ENCODE measurements around the gene ABCA13.
A peak's percentile ranks its signal among the peaks of the same experiment; 100 is the strongest.

Gene ABCA13

DNA sequence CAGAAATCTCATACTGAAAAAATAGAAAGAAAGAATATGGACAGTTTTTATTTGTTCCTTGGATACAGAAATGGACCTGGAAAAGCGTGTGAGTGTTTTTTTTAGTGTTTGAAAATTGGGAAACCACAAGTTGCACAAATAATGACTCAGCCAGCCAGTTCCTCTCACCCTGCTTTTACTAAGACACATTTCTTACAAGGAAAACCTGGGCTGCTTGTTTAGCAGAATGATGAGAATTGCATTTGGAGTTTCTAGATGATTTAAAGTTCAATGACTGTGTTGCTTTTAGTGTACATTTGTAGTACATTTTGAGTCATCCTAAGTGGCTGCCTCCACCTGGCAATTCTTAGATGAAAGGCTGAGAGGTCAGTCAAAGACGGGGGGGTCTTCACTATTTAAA lies 218.7 kb downstream of the ABCA13 start:
- no peak for DNase-seq

DNA sequence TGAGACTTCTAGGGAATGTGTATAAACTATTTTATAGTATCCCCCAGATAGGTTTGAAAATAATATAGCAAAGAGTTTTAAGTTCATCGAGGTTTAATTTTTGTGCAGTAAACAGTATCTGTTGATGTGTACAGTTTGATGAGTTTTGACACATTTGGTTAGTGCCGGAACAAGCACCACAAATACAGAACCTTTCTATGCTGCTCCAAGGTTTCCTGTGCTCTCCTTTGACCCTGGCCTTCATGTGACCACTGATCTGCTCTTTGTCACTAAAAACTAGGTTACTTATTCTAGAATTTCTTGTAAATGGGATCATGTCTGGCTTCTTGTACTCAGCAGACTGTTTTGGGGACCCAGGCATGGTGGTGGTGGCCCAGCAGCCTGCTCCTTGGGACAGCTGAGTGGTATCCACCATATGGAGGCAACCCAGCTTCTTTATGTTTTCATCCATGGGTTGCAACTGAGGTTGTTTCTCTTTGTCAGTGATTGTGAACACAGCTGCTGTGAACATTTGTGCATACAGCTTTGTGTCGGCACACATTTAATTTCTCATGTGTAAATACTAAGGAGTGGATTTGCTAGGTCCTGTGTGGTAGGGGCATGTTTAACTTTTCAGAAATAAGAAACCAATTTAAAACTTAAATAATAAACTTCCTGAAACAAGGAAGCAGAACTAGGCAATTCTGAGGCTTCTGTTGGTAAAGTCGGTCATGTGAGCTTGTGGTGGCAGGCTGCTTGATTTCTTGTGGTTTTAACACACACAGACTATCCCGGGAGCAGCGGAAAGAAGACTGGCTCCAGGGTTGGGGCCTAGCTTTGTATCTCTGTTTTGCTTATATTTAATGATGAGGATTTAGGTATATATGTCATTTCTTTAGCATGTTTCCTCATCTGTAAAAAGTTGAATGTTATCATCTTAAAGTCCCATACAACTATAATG lies 219.4 kb downstream of the ABCA13 start:
- DNase-seq = no peak

DNA sequence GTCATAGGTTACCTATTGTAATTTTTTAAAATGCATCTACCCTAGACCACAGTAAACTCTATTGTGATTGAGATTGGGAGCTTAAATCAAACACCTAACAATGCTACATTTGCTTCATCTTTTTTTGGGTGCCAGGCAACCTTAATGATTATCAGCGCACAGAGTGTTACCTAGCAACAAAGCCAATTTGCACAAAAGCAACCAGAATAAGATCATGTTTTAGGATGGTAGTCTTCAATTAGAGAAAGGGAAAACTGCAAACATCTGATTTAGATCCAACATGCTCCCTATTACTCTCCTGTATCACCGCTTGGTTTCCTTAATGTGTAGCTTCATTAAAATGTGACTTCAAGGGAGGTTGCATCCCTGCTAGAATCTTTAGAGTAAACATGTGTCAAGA lies 226.9 kb downstream of the ABCA13 start:
- DNase-seq = no peak

DNA sequence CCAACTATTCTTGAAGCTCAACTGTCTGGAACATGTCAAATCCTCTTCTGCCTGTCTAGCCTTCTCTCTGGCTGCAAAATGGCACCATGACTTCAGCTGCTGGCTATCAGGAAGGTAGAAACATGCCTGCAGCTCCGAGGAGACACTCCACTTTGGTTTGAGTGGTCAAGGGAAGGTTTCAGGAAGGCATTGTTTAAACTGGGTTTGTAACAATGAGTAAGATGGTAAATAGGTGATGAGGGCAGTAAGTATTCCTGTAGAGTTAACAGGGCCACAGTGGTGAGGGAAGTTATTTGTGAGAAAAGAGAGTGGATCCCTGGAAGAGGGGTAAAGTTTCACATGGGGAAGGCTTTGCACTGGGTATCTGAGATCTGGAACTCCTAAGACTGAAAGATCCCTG lies 231.5 kb downstream of the ABCA13 start:
- no peak for DNase-seq

DNA sequence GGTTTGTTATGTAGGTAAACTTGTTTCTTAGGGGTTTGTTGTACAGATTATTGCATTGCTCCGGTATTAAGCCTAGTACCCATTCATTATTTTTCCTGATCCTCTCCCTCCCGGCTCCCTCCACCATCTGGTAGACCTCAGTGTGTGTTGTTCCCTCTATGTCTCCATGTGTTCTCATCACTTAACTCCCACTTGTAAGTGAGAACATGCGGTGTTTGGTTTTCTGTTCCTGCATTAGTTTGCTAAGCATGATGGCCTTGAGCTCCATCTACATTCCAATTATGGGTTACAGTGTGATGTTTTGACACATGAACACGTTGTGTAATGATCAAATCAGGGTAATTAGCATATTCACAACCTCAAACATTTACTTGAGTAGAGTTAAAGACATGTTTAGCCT lies 237.5 kb downstream of the ABCA13 start:
- DNase-seq = no peak

DNA sequence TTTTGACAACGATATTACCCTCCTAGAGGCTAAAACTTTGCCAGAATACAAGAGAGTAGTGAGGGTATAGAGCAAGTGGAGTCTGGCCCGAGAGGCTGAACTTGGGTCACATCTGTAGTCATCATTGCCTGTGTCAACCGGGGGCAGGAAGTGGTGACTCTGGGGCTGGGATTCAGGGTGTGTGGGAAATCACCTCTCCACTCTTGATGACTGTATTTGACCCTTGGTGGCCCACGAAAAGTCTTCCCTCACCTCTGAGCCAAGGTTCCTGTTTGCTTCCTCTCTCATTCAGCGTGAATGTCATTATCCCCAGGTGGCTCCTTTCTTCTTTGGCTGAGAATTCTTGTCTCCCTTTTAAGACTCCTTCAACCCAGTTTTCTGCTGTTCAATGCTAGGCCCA lies 240.4 kb downstream of the ABCA13 start:
- DNase-seq = peak; percentile 47

DNA sequence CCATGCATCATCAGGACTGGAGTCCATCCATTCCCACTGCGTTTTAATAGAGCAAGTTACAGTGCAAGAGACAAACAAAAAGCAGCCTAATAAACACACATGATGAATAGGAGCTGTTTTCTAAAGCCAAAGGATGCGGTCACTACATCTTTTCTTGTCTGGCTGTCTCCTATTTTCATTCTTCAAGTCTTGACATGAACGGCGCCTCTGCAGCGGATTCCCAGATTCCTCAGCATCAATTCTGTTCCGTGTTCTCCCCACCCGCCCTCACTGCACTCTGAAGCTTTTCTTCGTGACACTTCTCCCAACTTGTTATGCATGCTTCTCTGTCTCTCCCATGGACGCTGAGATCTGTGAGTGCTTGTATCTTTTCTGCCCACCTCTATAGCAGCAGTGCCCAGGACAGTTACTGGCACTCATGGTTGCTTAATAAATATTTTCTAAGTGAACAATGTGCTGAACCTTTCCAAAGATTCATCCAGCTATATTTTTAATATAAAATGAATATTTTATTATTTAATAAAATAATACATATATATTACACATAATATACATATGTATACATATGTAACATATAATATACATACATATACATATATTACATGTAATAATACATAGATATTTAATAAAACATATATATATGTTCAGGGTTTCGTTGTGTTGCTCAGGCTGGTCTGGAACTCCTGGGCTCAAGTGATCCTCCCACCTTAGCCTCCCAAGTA lies 242.9 kb downstream of the ABCA13 start:
- no peak for DNase-seq

DNA sequence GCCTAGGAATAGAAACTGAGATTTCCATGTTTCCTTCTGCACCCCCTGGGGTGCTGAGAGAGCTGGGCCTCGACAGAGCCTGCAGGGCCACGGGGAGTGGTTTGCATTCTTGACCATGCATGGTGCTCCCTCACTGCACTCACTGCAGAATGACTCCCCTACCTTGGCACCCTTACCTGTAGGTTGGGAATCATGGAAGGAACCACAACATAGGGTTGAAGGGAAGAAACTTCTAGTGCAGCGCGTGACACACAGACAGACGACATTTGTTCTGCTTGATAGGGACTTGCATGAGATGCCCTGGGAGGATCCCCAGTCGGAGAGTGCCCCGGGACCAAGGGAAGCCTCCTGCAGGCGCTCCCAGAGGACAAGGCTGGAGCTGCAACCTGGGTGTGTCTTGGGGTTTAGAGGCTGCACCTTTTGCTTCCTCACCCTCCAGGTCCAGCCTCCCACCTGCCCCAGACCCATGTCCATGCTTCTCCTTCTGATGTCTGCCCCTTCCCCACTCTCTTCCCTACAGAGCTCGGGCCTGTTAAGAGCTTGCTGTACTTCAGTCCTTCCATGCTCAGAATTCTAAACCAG lies 245.2 kb downstream of the ABCA13 start:
- no peak for DNase-seq

DNA sequence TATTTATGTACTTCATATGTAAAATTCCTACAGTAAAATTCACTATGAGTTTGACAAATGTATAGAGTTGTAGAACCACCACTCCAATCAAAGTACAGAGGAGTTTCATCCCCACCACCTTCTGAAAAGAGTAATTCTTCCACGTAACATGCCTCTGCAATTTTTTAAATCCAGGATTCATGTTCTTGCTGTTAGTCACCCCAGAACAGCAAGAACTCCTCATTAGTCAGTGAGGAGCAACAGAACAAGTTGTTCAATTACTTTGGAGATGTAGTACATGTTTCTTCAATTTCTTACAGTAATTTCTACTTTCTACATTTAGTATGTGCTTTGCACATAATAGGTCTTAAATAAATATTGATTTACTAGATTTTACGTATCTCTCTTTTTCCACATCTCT lies 248.1 kb downstream of the ABCA13 start:
- DNase-seq = no peak

DNA sequence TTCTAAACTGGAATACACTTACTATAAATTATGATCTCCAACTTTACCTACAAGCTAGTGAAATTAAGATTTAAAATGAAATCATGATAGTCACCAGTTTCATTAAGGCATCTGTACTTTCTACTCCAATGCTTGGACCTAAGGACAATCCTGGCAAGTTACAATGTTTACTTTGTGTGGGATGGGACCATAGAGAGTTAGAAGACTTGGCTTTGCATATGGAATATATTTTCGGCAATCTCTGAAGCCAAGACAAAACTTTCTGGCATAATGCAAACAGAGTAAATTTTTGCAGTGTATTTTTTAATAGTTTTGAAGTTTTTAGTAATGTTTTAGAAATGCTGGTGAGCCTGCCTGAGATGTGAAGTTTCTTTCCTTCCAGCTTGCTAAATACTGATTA lies 248.9 kb downstream of the ABCA13 start:
- DNase-seq = no peak

DNA sequence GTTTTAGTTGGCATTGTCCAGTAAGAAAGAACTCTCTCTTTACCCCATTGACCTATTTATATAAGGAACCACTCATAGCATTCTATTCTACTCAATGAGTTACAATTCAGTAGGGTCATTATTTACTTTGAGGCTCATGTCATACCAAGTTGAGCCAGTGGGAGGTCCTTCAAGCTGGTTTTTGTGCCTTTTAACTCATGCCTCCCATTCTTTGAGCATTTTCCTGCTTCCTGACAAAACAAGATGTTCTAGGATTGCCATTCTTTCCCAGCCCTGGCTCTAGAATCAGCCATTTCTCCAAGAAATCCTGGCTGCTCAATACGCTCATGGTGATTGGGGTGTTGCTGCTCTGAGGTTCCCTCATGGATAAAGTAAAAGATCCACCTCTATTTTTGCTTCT lies 250.1 kb downstream of the ABCA13 start:
- no peak for DNase-seq

DNA sequence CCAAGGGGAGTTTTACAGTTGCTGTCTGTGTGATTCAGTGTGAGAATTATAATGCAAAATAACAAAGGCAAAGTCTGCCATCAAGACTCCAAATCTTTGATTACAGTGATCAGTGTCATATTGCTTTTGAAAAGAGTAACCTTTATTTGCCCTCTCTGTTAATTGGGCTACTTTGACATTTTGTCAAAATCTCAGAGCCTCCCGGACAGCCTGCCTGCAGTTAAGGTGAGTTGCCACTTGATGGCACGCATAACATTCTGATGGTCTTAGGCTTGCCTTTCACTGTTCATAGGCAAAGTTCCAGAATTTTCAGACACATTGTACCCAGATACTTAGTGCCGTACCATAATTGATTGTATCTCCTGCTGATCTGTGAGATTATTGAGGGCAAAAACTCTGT lies 253.5 kb downstream of the ABCA13 start:
- DNase-seq = peak; percentile 19

DNA sequence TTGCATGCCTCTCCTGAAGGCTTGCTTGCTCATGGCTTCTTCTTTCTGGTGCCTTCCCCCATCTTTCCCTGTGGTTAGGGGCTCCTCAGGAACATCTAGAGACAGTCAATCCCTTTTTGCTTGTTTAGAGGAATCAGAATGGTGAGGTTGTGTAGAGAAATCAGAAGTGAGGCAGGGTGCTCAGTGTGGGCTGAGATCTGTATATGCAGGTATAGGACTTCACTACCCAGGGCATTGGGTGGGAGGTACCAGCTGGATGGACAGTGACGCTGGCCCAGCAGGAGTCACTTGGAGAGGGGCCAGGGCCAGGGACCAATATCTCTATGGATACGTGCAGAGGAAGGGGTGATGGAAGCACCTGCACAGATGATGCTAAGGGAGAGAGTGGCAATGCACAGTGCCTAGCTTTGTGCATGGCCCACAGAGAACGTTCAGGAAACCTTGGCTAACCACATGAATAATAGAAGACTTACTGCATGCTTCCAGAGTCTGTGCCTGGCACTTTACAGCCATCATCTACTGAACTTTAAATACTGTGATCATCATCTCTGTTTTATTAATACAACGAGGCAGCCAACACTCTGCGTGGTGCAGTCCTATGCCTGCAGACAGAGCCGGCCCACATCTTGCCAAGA lies 255.2 kb downstream of the ABCA13 start:
- no peak for DNase-seq

DNA sequence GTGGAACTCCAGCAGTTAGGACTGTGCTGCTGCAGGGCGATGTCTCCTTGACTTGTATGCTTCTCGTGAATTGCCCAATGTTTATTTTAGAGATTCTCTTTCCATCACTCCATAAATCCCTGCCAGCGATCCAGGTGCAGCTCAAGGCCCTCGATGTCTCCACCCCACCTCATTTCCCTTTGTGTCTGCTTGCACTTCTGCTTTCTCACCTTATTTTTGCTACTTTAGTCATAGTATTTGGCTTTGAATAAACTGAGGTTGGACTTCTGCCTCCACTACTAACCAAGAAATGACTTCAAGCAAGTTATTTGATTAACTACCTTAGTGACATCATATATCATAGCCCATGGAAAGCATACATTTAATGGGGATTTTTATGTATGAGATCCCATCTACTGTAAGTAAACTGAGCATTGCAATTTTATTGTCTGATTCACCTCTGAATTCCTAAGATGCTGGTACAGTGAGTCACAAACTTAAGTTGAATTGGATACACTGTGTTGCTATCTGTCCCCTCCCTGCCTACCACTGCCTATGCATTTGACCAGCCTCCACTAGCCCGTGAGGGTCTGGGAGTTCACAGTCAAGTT lies 255.8 kb downstream of the ABCA13 start:
- DNase-seq = no peak

DNA sequence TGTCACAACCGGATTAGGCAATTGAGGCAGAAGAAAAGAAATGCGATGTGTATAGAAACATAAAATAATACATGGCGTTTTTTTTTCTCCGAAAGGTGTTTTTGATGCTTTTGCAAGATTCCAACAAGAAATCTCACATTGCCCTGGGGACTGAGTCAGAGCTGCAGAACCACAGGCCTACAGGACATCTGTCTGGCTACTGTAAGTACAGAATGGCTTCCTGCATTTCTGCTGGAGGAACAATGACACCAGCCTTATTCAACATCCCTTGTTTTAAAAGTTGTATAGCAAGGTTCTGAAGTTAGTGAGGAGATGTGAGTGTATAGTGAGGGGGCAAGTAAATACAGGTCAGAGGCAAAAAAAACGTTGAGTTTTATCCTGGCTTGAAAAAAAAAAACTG lies 256.4 kb downstream of the ABCA13 start:
- no peak for DNase-seq

DNA sequence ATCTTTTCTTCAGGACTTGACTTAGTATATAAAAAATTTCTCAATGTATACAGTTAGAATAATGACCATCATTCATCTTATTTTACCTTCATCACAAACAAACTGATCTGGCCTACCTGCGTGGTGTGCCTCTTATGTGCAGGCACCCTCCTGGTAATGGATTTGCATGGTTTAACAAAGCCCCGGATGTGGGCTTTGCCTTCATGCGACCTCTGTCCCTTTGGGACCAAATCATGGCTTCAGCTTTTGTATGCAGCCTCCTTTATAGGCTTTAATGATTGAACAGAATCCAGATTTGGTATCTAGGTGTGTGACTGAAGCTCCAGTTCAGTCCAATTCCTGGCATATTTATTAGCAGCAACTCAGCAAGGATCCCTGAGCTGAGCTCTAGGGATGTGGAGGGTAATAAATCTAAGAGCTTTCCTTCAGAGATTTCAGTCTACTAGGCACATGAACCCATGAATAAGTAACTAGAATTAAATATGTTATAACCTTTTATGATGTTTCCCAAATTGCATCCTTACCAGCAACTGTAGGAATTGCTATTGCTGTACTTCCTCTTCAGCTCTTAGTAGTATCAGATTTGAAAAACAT lies 256.9 kb downstream of the ABCA13 start:
- no peak for DNase-seq

DNA sequence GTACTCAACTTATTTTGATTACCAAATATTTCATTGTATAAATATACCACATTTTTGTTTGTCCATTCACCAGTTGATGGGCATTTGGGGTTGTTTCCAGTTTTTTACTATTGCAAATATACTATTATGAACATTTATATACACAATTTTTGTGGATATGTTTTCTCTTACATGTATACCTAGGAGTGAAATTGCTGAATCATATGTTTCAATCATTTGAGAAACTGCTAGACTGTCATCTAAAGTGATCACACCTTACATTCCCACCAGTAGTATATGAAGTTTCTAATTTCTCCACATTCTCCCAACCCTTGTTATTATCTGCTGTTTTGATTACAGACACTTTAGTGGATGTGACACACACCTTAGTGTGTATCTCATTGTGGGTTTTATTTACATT lies 257.9 kb downstream of the ABCA13 start:
- no peak for DNase-seq

DNA sequence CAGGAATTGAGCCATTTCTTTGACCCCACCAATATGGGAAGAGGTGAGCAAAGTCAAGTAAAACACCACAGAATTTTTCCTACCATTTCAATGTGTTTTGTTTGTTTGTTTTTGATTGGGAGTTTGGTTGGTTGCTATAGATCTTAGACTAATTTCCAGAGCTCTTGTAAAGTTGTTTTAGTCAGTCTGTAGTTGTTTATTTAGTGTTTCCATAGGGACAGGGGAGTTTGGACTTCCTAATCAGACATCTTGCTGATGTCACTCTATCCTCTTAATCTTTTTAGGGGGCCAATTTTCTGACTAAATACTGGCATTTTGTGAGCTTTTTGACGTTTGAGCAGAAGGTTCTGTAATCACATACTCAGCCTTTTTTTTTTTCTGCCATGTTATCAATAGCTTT lies 266.9 kb downstream of the ABCA13 start:
- no peak for DNase-seq

DNA sequence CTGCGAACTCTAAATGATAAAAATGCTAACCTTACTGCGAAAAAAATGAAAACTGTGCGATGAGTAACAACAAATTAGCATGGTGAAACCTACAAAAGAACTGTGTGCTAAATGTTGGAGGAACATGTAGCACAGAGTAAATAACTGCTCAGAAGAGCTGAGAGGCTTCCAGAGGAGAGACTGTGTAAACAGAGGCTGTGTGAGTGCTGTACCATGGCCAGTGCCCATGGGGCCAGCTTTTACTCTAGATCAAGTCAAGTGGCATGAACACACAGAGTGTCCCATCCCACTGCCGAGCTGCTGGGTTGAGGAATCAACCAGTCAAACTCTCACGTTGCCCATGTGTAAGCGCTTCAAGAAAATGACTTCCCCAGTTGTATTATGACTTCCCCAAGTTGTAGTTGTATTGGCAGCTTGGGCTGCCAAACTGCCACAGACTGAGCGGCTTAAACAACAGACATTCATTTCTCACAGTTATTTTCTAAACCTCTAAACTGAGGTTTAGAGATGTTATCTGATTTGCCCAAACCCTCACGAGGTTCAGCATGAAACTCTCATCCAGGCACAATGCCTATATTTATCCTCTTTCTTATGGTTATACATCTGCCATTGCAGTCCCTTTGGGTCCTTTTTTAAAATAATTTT lies 270.7 kb downstream of the ABCA13 start:
- no peak for DNase-seq

DNA sequence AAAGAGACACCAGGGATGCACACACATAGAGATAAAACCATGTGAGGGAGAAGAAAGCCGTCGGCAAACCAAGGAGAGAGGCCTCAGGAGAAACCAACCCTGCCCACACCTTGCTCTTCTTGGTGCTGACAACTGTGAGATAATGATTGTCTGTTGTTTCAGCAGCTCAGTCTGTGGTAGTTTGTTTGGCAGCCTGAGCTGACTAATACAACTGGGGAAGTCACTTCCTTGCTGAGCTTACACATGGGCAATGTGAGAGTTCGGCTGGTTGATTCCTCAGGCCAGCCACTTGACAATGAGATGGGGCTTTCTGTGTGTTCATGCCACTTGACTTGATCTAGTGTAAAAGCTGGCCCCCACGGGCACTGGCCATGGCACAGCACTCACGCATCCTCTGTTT lies 271.8 kb downstream of the ABCA13 start:
- DNase-seq = no peak

DNA sequence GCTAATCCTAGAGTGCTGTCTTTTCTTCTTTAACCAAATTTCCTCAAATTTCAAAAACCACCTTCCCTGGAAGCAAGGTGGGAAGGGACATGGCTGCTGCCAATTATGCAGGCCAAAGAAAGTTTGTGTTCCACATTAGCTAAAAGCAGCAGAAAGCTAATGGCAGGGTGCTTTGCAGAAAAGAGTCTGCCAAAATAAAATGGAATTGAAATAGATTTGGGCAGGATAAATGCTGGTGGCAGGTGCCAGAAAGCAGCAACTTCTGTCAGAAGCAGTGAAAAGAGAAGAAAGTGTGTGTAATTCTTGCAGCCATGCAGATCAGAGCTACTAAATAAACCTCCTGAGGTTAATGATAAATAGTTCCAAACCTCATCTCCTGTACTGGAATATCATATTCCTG lies 275.5 kb downstream of the ABCA13 start:
- DNase-seq = no peak

DNA sequence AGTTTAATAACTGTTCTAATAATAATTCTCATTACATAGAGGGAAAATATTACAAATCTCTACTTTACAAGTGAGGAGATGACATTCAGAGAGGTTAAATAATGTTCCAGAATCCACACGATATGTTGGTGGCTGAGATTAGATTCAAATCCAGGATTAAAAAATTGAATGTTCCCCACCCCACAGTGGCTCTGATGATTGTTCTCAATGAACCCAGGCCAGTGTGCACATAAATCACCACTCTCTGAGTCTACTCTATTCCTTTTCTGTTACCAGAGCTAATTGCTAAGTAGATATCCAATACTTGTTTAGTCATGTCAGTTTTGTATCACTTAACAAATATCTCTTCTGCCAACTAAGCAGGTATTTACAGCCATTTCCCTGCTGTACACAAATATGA lies 281.0 kb downstream of the ABCA13 start:
- DNase-seq = no peak

Measured in NK-92 treated with Interleukin-12 subunit alpha and Interleukin-12 subunit beta, amount 100 ng/mL, for 24 hours (cell line).